ENCODE data around the gene ACTA1.
"Not testable (repeated sequence)": the region's sequence is repeated elsewhere in the genome, so short reads cannot be mapped to it uniquely, and the experiment has no call there.

Gene ACTA1

DNA sequence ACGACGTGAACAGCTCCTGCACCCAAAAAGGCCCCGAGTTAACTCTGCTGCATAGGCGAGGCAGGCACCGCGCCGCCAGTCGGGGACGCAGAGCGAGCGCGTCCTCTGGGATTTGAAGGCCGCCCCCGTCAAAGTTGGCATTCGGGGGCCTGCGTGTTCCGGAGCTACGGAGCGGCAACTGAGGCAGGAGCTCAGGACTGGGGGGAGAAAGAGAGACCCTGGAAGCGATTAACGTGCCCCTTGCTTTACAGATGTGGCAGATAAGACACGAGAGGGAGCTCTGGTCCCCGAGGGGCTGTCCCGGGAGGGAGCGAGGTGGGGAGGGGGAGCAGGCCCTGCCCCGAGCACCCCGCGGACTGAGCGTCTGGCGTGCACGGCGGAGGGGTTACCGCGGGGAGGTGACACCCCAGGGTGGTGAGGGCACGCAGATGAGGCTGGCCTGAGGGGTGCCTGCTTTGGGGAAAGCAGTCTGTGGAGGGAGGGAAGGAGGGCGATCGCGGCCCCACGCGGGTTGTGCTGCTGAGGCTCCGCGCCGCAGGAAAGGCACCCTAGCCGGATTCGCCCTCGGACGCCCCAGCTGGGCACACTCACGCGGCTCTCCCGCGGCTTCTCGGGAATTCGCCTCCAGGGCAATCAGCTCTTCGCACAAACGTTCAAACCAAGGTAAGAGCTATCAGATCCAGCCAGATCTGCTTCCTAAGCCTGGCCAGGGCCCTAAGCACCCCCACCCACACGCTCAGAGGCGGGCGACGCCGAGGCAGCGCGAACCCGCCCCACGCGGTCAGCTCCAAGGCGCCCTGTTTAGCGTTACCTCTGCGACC is 26.5 kb downstream of the ACTA1 start:
- DNase-seq, result no peak

DNA sequence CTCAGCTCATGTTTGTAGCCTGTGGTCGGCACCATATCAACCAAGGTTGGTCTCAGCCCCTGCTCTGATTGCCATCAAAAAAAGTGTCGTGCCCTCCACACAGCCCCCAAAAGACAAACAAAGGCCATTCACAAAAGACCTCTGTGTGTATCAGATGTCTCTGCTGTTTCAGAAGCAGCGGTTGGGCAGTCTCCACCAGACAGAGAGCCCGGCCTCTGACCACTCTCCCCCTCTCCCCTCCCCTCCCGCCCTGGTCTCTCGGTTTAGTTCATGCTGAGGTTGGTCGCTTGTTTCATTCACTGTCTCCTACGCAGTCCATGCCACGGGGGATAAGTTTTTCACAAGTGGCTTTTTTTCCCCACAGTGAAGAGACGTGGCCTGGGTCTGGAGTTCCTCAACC is 27.1 kb downstream of the ACTA1 start:
- no peak for DNase-seq

DNA sequence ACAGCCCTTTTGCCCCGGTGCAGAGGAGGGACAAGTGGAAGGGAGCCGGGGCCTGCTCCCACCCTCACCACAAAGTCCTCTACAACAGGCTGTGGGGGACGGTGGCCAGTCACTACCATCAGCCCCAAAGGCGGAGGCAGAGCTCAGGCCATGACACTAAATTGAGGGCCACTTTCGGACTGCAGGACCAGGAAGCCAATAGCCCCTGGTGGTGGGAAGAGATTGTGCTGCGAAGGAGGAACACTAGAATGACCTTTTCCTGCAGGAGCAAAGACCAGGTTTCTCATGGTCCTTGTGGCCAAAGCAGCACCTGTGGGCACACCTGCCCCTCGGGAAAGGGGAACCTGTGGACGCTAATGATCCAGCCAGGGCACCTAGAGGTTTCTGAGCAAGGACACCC is 30.3 kb downstream of the ACTA1 start:
- DNase-seq, result no peak

DNA sequence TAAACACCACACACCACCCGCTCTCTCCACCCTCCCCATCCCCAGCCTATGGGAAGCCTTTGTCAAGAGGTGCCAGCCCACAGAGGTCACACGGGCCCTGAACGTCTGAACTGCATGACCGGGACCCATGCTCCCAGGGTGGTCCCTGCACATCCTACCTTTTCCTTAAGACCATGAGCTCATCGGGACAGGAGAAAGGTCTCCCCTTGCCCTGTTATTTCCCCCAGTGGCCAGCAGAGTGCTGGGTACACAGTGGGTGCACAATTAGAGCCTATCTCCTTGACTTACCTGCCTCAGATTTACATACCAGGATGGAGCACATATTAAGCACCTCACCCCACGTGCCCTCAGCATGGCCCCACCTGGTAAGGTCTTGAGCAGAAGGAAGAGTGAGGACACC is 30.9 kb downstream of the ACTA1 start:
- no peak for DNase-seq

DNA sequence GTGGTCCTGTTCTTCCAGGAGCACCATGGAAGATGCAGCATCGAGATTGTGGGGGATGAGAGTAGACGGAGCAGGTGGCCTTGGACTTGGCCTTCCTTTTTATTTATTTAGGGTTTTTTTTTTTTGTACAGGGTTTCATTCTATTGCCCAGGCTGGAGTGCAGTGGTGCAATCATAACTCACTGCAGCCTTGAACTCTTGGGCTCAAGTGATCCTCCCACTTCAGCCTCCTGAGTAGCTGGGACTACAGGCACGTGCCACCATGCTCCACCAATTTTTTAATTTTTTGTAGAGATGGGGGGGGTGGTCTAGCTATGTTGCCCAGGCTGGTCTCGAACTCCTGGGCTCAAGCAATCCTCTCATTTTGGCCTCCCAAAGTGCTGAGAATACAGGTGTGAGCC is 31.6 kb downstream of the ACTA1 start:
- DNase-seq, result not testable (repeated sequence)

DNA sequence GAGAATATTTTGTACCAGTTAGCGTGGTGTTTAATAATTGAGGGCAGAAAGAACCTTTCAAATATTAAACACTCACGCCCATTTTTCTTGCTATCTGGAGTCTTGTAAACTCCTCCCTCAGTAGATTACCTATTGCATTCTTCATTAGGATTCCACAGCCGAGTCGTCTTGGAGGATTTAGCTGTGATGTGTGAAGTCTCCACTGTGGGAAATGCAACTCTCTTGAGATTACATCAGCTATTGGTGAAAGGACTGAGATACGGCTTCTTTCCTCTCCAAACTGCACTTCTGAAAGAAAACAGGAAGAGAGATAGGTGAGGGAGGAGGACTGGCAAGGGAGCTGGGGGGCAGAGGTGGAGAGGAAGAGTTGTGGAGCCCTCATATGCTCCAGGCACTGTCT is 36.1 kb downstream of the ACTA1 start:
- DNase-seq, result no peak

DNA sequence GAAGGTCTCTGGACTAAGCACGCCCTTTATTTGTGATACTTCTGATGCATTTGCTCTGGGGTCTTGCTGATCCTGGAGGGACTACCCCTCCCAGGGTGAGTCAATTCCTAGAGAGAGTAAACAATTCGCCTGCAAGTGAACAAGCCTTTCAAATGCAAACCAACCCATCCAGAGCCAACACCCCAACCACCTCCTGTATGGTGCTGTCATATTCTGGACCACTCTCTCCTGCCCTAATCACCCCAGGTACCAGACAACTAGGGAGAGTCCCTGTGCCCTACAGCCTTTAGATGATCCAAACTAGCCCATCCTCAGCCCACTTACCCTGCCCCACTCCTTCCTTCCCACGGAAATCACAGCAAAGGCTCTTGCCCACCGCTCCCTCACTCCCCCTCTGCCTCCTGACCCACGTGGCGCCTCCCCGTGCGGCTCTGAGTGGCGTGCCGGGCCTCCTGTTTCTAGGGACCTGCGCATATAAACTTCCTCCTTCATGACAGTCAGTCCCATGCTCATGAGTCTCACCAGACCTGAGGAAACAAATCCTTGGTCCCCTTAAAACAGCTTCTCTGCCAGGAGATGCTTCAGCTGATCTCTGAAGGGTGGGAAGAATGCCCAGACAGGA is 37.2 kb downstream of the ACTA1 start:
- no peak for DNase-seq

DNA sequence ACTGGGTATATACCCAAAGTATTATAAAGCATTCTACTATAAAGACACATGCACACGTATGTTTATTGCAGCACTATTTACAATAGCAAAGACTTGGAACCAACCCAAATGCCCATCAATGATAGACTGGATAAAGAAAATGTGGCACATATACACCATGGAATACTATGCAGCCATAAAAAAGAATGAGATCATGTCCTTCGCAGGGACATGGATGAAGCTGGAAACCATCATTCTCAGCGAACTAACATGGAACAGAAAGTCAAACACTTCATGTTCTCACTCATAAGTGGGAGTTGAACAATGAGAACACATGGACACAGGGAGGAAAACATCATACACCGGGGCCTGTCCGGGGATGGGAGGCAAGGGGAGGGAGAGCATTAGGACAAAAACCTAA is 39.4 kb downstream of the ACTA1 start:
- not testable (repeated sequence) for DNase-seq

DNA sequence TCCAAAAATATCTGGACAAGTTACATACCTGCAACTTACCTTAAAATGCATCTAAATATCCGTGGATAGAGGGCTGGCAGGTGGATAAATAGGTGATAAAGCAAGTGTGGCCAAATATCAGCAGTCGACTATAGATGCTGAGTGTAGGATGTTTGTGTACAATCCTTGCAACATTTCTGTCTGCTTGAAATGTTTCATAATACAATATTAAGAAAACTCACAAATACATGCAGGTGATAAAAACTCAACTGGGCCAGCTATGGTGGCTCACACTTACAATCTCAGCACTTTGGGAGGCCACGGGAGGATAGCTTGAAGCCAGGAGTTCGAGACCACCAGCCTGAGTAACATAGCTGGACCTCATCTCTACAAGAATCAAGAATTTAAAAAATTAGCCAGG is 41.0 kb downstream of the ACTA1 start:
- DNase-seq, result no peak

DNA sequence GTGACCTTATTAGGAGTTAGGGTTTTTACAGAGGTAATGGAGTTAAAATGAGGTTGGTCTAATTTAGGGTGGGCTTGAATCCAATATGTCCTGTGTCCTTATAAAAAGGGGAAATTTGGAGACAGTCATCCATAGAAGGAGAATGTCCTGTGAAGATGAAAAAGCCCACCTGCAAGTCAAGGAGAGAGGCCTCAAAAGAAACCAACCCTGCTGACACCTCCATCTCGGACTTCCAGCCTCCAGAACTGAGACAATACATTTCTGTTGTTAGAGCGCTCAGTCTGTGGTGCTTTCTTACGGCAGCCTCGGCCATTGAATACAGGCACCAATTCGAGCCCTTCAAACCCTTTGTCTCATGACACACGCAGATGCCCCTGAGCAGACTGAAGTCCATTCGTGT is 43.8 kb downstream of the ACTA1 start:
- no peak for DNase-seq

DNA sequence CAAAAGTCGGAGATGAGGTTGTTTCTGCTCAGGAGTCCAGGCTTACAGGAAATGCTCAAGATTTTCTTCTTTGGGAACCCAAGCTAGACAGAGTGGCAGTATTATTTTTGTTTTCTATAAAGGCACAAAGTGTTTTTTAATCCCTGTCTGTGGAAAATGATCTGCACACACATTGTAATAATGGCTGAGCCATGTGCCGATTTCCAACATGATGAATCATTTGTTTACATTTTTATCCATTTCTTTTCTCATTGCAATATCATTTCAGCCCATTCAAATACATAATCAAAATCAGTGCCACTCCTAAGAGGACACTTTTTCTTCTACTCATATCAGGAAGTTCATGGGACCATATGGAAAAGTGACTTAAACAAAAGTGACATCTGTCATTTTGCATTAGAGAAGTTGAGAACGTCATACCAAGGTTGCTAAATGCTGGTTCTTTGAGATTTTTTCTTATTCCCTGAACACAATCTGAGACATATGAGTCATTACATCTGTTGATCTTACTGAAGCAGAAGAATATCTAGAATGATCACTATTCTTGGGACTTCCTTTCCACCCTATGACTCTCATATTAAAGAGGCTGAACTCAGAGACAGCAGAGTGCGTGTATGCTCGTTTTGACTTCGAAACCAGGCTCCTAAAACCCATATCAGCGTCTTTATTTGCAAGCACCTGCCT is 44.9 kb downstream of the ACTA1 start:
- no peak for DNase-seq

DNA sequence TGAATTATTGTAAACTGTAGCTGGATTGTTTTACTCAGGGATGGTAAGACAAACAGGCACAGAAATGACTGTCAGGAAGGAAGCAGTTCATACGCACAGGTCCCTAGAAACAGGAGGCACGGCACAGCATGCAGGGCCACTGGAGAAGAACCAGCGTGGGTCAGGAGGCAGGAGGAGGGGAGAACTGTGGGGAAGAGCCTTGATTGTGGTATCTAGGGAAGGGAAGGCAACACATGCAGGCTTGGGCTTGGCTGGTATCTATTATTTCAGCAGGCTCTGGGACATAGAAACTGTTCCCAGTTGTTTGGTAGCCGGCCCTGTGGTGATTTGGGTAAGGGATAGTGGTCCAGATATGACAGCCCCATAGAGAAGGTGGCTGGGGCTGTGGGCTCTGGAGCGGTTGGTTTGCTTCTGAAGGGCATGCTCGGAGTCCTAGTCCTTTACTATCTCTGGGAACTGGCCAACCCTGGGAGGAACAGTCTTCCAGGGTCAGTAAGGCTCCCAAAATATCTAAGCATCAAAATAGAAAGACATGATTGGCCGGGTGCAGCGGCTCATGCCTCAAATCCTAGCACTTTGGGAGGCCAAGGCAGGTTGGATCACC is 47.9 kb downstream of the ACTA1 start:
- DNase-seq, result no peak

DNA sequence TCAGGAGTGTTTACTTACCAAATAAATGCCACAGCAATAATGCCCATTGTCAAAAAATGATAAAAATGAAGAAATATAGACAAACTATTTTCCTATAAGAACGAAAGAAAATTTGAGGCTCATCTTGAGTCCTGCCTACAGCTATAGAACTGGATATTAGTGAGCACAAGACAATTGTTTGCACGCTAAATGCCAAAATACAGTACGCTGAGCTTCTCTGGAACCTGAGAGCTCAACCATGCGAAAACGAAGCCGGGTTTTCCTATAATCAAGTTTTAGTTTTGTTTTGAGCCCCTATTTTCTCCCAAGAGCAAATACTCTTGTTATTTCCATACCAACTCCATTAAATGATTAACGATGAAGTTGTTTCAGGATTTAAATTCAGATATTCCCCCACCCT is 49.1 kb downstream of the ACTA1 start:
- no peak for DNase-seq

DNA sequence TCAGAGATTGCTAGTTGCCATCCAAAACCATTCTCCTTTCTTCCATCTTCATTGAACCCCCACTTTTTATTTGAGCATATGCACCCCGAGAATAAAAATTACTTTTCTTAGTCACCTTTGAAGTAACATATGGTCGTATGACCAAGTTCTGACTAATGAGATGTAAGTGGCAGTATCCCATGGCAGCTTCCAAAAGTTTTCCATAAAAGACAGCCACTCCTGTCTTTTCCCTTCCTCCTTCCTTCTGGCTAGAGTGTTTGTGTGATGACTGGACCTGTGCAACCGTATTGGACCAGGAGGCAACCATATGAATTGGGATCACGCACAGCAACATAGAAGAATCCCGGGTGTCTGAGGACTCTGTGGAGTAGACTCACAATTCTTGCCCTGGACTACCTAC is 49.9 kb downstream of the ACTA1 start:
- no peak for DNase-seq

DNA sequence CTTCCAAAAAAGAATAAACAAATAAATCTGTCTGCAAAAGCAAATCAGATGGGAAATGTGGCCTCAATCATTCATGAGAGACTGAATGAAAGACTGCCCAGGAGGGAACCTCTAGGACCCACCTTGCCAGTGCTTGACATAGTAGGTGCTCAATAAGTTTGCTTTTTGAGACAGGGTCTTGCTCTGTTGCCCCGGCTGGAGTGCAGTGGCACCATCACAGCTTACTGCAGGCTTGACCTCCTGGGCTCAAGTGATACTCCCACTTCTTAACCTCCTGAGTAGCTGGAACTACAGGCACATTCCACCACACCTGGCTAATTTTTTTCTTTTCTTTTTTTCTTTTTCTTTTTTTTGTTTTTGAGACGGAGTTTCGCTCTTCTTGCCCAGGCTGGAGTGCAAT is 50.7 kb downstream of the ACTA1 start:
- DNase-seq, result no peak
